Hematopoietic multipotent progenitor cell treated with erythropoietin and hydrocortisone succinate and interleukin-3 and kit ligand, for 4 days (in vitro differentiated cells): Measurements from ENCODE around the gene RBFOX2.

Experiments
- DNase-seq: peaks from one replicate; pipeline ENCODE4 v3.0.0-alpha.2; 2015

Gene RBFOX2

GRCh38 chr22:35971456-35972119 lies 57.0 kb downstream of the RBFOX2 start:
- no peak for DNase-seq

- DNase-seq = no peak
Measured at GRCh38 chr22:35970616-35971455, 57.8 kb downstream of the RBFOX2 start.

- DNase-seq = no peak
Measured at GRCh38 chr22:35967046-35967397, 61.6 kb downstream of the RBFOX2 start.

- no peak for DNase-seq
Measured at GRCh38 chr22:35966314-35967045, 62.1 kb downstream of the RBFOX2 start.

- no peak for DNase-seq
Measured at GRCh38 chr22:35963237-35963810, 65.3 kb downstream of the RBFOX2 start.

GRCh38 chr22:35961480-35962295 lies 66.9 kb downstream of the RBFOX2 start:
- no peak for DNase-seq

GRCh38 chr22:35960854-35961253 lies 67.8 kb downstream of the RBFOX2 start:
- no peak for DNase-seq

- peak; percentile 11 for DNase-seq
Measured at GRCh38 chr22:35959121-35959800, 69.4 kb downstream of the RBFOX2 start.

- no peak for DNase-seq
Measured at GRCh38 chr22:35958334-35958733, 70.3 kb downstream of the RBFOX2 start.

GRCh38 chr22:35957589-35957988 lies 71.0 kb downstream of the RBFOX2 start:
- no peak for DNase-seq

GRCh38 chr22:35956850-35957249 lies 71.8 kb downstream of the RBFOX2 start:
- DNase-seq = no peak

GRCh38 chr22:35955546-35955945 lies 73.1 kb downstream of the RBFOX2 start:
- DNase-seq = no peak

- no peak for DNase-seq
Measured at GRCh38 chr22:35952576-35952975, 76.0 kb downstream of the RBFOX2 start.

GRCh38 chr22:35950262-35950661 lies 78.4 kb downstream of the RBFOX2 start:
- no peak for DNase-seq

- DNase-seq = no peak
Measured at GRCh38 chr22:35949243-35949642, 79.4 kb downstream of the RBFOX2 start.

- no peak for DNase-seq
Measured at GRCh38 chr22:35947794-35948425, 80.7 kb downstream of the RBFOX2 start.

GRCh38 chr22:35944458-35944857 lies 84.2 kb downstream of the RBFOX2 start:
- DNase-seq = no peak

GRCh38 chr22:35940166-35940565 lies 88.5 kb downstream of the RBFOX2 start:
- no peak for DNase-seq

- no peak for DNase-seq
Measured at GRCh38 chr22:35938226-35938625, 90.4 kb downstream of the RBFOX2 start.

- DNase-seq = peak; percentile 86
Measured at GRCh38 chr22:35930933-35931332, 97.7 kb downstream of the RBFOX2 start.

- no peak for DNase-seq
Measured at GRCh38 chr22:35928285-35928798, 100.3 kb downstream of the RBFOX2 start.
